B cell (primary cell): ENCODE results near the gene MYOC. TPM values are rescaled to one million over a fixed set of nuclear protein-coding genes. Genes with fewer than 3 reads are reported as not detected.

ENCODE experiments used
- ATAC-seq: fragments of 200-7000 bp; cut with Tn5 transposase; one replicate; pipeline ENCODE4 v1.10.0; 2021; ENCODE audit warnings: low read depth, mild to moderate bottlenecking, moderate number of reproducible peaks, moderate library complexity
- CTCF ChIA-PET: fragments of 350-600 bp; sonication (Branson Sonifier 250); formaldehyde crosslinking; loops from one replicate; lab custom pipeline; 2021; ENCODE audit warnings: antibody characterized with exemption, inconsistent platforms; lab: Charles Lee
- POLR2A ChIA-PET: fragments of 350-600 bp; sonication (Branson Sonifier 250); formaldehyde crosslinking; loops from one replicate; lab custom pipeline; 2021; ENCODE audit warnings: antibody characterized with exemption; lab: Charles Lee
- DNase-seq: peaks from one replicate; pipeline ENCODE4 v3.0.0; 2013
- H2AFZ ChIP-seq: 2 replicates; pipeline ENCODE4 v1.6.1; 2012; ENCODE audit warnings: mild to moderate bottlenecking, low read depth, low read length; ENCODE audit not compliant: insufficient read depth, poor library complexity, severe bottlenecking
- H3K27ac ChIP-seq, 2 donors: 1 replicate in 1 of 2; 2 replicates in 1 of 2; pipeline ENCODE4 v1.5.1; 2012 to 2013; ENCODE audit warnings: low read length in 2 of 2, mild to moderate bottlenecking in 2 of 2, moderate library complexity in 1 of 2
- H3K27me3 ChIP-seq, 4 experiments: fragments of 200-600 bp in 1 of 4; sonication (generic) in 1 of 4; replicated peaks in 1 of 4; 1 replicate in 2 of 4; 2 replicates in 2 of 4; pipeline versions ENCODE4 v1.6.1 to v1.7.0; 2013 to 2016; ENCODE audit warnings: low read length in 3 of 4, mild to moderate bottlenecking in 2 of 4, mixed read lengths in 1 of 4, moderate library complexity in 1 of 4; ENCODE audit not compliant: insufficient read depth in 4 of 4, control insufficient read depth in 3 of 4; ENCODE audit errors: control extremely low read depth in 1 of 4
- H3K36me3 ChIP-seq, 2 experiments: replicated peaks in 1 of 2; 1 replicate in 1 of 2; 2 replicates in 1 of 2; pipeline versions ENCODE4 v1.6.1 to v1.7.1; 2013; ENCODE audit warnings: low read length in 1 of 2; ENCODE audit not compliant: insufficient read depth in 2 of 2, control insufficient read depth in 1 of 2; ENCODE audit errors: control extremely low read depth in 1 of 2, extremely low read depth in 1 of 2
- H3K4me1 ChIP-seq, 2 donors: fragments of 200-600 bp in 1 of 2; sonication (generic) in 1 of 2; 1 replicate in 1 of 2; 2 replicates in 1 of 2; pipeline versions ENCODE4 v1.5.1 to v1.6.1; 2013 to 2017; ENCODE audit warnings: low read length in 2 of 2; ENCODE audit not compliant: control insufficient read depth in 2 of 2, insufficient read depth in 2 of 2
- H3K4me2 ChIP-seq: replicated peaks from 2 replicates; pipeline ENCODE3; 2012; ENCODE audit warnings: mild to moderate bottlenecking, low read depth, low read length; ENCODE audit not compliant: poor library complexity, severe bottlenecking
- H3K4me3 ChIP-seq, 5 experiments: fragments of 200-600 bp in 1 of 5; sonication (generic) in 1 of 5; 1 replicate in 3 of 5; 2 replicates in 2 of 5; pipeline versions ENCODE4 v1.5.1 to v1.7.0; 2011 to 2016; ENCODE audit warnings: low read length in 4 of 5, mild to moderate bottlenecking in 4 of 5, low read depth in 2 of 5, control low read depth in 1 of 5, moderate library complexity in 1 of 5; ENCODE audit not compliant: insufficient read depth in 1 of 5; ENCODE audit errors: control extremely low read depth in 1 of 5, extremely low read depth in 1 of 5
- H3K79me2 ChIP-seq: fragments of 200-600 bp; sonication (generic); one replicate; pipeline ENCODE4 v1.6.0; 2016; ENCODE audit warnings: low read length; ENCODE audit not compliant: control insufficient read depth, insufficient read depth
- H3K9ac ChIP-seq: fragments of 200-600 bp; sonication (generic); 2 replicates; pipeline ENCODE4 v1.6.1; 2017; ENCODE audit warnings: mild to moderate bottlenecking, low read length, moderate library complexity
- H3K9me3 ChIP-seq, 3 donors: one replicate each; pipeline versions ENCODE4 v1.6.1 to v1.7.1; 2013; ENCODE audit warnings: low read length in 2 of 3; ENCODE audit not compliant: control insufficient read depth in 2 of 3, insufficient read depth in 1 of 3; ENCODE audit errors: control extremely low read depth in 1 of 3
- H4K20me1 ChIP-seq: 2 replicates; pipeline ENCODE4 v1.6.0; 2012; ENCODE audit warnings: mild to moderate bottlenecking, low read length; ENCODE audit not compliant: insufficient read depth, control insufficient read depth, poor library complexity, severe bottlenecking
- H3K27ac Mint-ChIP-seq: one replicate; pipeline ENCODE4 v1.8.0; 2021; ENCODE audit warnings: mixed read lengths
- H3K27me3 Mint-ChIP-seq: one replicate; pipeline ENCODE4 v1.8.0; 2021; ENCODE audit warnings: mixed read lengths
- H3K4me1 Mint-ChIP-seq: one replicate; pipeline ENCODE4 v1.8.0; 2021; ENCODE audit warnings: mixed read lengths
- H3K4me3 Mint-ChIP-seq: one replicate; pipeline ENCODE4 v1.8.0; 2021; ENCODE audit warnings: mixed read lengths
- H3K9me3 Mint-ChIP-seq: one replicate; pipeline ENCODE4 v1.8.0; 2022; ENCODE audit warnings: mixed read lengths; ENCODE audit not compliant: insufficient read depth
- EZH2 ChIP-seq: IDR thresholded peaks from 2 replicates; pipeline ENCODE4 v1.6.1; 2012; ENCODE audit warnings: borderline replicate concordance, low read depth, mild to moderate bottlenecking, moderate library complexity, low read length; ENCODE audit not compliant: insufficient read depth, poor library complexity, severe bottlenecking
- WGBS: methylation state at CpG from one replicate; pipeline ENCODE4 v1.1.5; 2013; ENCODE audit warnings: missing lambda C conversion rate; ENCODE audit not compliant: insufficient coverage; 5-methylcytosine and 5-hydroxymethylcytosine counted together
- intact Hi-C: fragments of 100-400 bp; cut with micrococcal nuclease; formaldehyde crosslinking; loops from one replicate; pipeline ENCODE4 v1.10.0; 2022
- polyA plus RNA-seq: library from polyadenylated mRNA; depleted of rRNA; stranded (reverse); fragments of >200 nt; gene quantifications from 2 replicates; pipeline ENCODE4 v1.2.3, GENCODE V29; 2012
- total RNA-seq, 2 donors: library from RNA; stranded (reverse); fragments of 120-200 nt in 1 of 2; gene quantifications; 1 replicate in 1 of 2; 2 replicates in 1 of 2; pipeline versions ENCODE4 v1.2.3 to v1.2.4, GENCODE V29; 2013 to 2022
- TF ChIP-seq, protein P1 (sequence below): fragments of 200-600 bp; IDR thresholded peaks from one replicate; pipeline ENCODE4 v1.8.0; 2022; ENCODE audit warnings: antibody characterized with exemption, mild to moderate bottlenecking

Gene MYOC
- total and polyA plus RNA-seq, 2 donors (not counting 1 experiment from before 2014, with no cell fraction given), result not detected

DNA sequence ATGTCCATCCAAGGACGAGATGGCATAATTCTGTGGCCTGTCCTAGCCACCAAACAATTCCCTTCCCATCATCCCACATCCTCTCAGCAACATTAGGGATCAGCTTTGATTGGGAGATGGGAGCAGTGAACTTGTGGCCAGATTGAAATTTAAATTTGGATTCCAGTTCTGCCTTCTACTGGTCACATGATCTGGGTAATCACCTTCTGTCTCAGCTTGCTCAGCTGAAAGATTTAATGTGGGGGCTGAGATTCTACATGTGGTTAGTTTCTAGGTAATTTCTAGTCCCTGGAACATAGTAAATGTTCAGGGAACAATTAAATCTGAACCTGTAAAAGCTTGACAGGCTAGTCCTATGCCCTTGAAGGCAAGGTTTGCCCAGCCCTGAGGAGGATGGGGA is 27.3 kb downstream of the MYOC start:
- no peak overlapping the region for H3K27ac Mint-ChIP-seq
- no peak for DNase-seq
- no peaks in the 10 kb centered on the region for H3K4me1 ChIP-seq
- no peak overlapping the region for H3K4me3 Mint-ChIP-seq
- ATAC-seq, result no peak
- no peak overlapping the region for H3K9ac ChIP-seq
- H3K27ac ChIP-seq, result no peak overlapping the region
- no peak overlapping the region for H3K4me2 ChIP-seq
- no peak for TF ChIP-seq EZH2
- TF ChIP-seq, protein P1, sequence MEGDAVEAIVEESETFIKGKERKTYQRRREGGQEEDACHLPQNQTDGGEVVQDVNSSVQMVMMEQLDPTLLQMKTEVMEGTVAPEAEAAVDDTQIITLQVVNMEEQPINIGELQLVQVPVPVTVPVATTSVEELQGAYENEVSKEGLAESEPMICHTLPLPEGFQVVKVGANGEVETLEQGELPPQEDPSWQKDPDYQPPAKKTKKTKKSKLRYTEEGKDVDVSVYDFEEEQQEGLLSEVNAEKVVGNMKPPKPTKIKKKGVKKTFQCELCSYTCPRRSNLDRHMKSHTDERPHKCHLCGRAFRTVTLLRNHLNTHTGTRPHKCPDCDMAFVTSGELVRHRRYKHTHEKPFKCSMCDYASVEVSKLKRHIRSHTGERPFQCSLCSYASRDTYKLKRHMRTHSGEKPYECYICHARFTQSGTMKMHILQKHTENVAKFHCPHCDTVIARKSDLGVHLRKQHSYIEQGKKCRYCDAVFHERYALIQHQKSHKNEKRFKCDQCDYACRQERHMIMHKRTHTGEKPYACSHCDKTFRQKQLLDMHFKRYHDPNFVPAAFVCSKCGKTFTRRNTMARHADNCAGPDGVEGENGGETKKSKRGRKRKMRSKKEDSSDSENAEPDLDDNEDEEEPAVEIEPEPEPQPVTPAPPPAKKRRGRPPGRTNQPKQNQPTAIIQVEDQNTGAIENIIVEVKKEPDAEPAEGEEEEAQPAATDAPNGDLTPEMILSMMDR, result no peak
- POLR2A ChIA-PET, result no interaction called here
- no CpG with 5 or more reads among the region's 1 CpG for WGBS
- H3K9me3 Mint-ChIP-seq, result no peaks in the 10 kb centered on the region
- H3K4me1 Mint-ChIP-seq, result no peaks in the 10 kb centered on the region
- H3K79me2 ChIP-seq, result no peaks in the 10 kb centered on the region
- peaks cover 31% of the 10 kb centered on the region for H3K27me3 Mint-ChIP-seq
- no peaks in the 10 kb centered on the region for H3K36me3 ChIP-seq
- H3K4me3 ChIP-seq, result no peak overlapping the region
- H4K20me1 ChIP-seq, result no peaks in the 10 kb centered on the region
- H3K27me3 ChIP-seq, result peaks cover 0 to 4% (median 1%) of the 10 kb centered on the region in 4 experiments
- no peak overlapping the region for H2AFZ ChIP-seq
- H3K9me3 ChIP-seq, result no peaks in the 10 kb centered on the region
- intact Hi-C loops, result no loop called here
- CTCF ChIA-PET, result no interaction called here

DNA sequence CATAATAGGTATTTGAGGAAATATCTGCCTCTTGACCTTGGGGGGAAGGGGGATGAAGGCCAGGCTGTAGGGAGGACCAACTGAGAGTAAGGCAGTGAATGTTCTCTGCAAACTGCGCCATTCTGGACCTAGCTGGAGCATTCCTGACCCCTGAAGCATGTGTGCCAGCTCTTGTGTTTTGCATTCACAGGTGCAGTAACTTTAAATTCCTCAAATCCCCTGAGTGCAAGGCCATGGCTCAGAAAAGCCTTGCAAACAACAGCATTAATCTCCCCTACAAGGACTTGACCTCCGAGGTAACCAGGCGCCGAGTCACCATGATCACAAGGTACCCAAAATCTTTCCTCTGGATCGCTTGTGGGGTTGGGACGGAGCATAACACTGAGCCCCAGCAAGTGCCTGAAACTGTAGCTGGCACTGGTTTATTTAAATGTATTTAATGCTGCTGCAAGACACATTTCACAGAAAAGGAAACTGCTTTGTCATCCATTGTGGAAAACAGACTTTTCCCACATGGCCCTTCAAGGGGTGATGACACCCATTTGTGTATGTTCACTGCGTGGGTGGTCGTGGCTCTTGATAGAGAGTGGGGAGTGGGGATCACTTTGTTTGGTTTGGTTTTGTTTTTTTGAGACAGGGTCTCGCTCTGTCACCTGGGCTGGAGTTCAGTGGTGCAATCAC is 28.7 kb downstream of the MYOC start:
- no peak for DNase-seq
- Histone ChIP-seq H3K4me3 (no peak overlapping the region), H2AFZ (no peak overlapping the region), H3K4me1 (no peaks in the 10 kb centered on the region), H3K27me3 (peaks cover 0 to 2% (median under 1%) of the 10 kb centered on the region in 4 experiments), H3K36me3 (no peaks in the 10 kb centered on the region), H3K27ac (no peak overlapping the region), H3K4me2 (no peak overlapping the region), H3K9me3 (no peaks in the 10 kb centered on the region), H3K9ac (no peak overlapping the region), H4K20me1 (no peaks in the 10 kb centered on the region), H3K79me2 (no peaks in the 10 kb centered on the region)
- no peak for TF ChIP-seq EZH2
- TF ChIP-seq, protein P1, result no peak
- ChIA-PET CTCF (no interaction called here), POLR2A (no interaction called here)
- no peaks in the 10 kb centered on the region for H3K4me1 Mint-ChIP-seq
- H3K27ac Mint-ChIP-seq, result no peak overlapping the region
- intact Hi-C loops, result no loop called here
- H3K9me3 Mint-ChIP-seq, result no peaks in the 10 kb centered on the region
- no peak overlapping the region for H3K4me3 Mint-ChIP-seq
- peaks cover 18% of the 10 kb centered on the region for H3K27me3 Mint-ChIP-seq
- no peak for ATAC-seq
- whole genome bisulfite sequencing, result 80% methylated on average over 7 of the region's 9 CpGs
